Astrocyte of the spinal cord (primary cell): ENCODE results near the gene KLHL29.

ENCODE experiments used
- DNase-seq: peaks from one replicate; pipeline ENCODE4 v3.0.0; 2011; ENCODE audit warnings: low read depth, low spot score
- H3K4me3 ChIP-seq: 2 replicates; pipeline ENCODE4 v1.5.1; 2011; ENCODE audit warnings: low read depth, mild to moderate bottlenecking, low read length, moderate library complexity
- CTCF ChIP-seq: IDR thresholded peaks from 2 replicates; pipeline ENCODE4 v1.5.1; 2012; ENCODE audit warnings: low read depth, mild to moderate bottlenecking, low read length, inconsistent platforms
- in situ Hi-C: cut with HindIII; loops from 2 replicates; pipeline ENCODE4 v1.10.0; 2017; ENCODE audit warnings: low sequenced_read_pairs

Gene KLHL29

GRCh38 chr2:23541503-23542229, 156.7 kb downstream of the KLHL29 start:
- no peak for TF ChIP-seq CTCF
- no peak for DNase-seq
- H3K4me3 ChIP-seq = no peak overlapping the region
- in situ Hi-C loops = no loop called here

GRCh38 chr2:23542230-23542789, 157.3 kb downstream of the KLHL29 start:
- TF ChIP-seq CTCF = no peak
- in situ Hi-C loops = no loop called here
- no peak for DNase-seq
- no peak overlapping the region for H3K4me3 ChIP-seq

GRCh38 chr2:23543302-23543701, 158.3 kb downstream of the KLHL29 start:
- in situ Hi-C loops = no loop called here
- TF ChIP-seq CTCF = no peak
- DNase-seq = no peak
- H3K4me3 ChIP-seq = no peak overlapping the region

- H3K4me3 ChIP-seq = no peak overlapping the region
- in situ Hi-C loops = no loop called here
- DNase-seq = no peak
- no peak for TF ChIP-seq CTCF
Observed at GRCh38 chr2:23543728-23544127, 158.7 kb downstream of the KLHL29 start.

GRCh38 chr2:23544589-23545295, 159.8 kb downstream of the KLHL29 start:
- in situ Hi-C loops = no loop called here
- DNase-seq = no peak
- no peak overlapping the region for H3K4me3 ChIP-seq
- TF ChIP-seq CTCF = no peak

GRCh38 chr2:23545396-23545795, 160.4 kb downstream of the KLHL29 start:
- no peak for DNase-seq
- in situ Hi-C loops = no loop called here
- TF ChIP-seq CTCF = no peak
- no peak overlapping the region for H3K4me3 ChIP-seq
